ENCODE measurements around the gene GTPBP8.

The GTPBP8 gene

DNA sequence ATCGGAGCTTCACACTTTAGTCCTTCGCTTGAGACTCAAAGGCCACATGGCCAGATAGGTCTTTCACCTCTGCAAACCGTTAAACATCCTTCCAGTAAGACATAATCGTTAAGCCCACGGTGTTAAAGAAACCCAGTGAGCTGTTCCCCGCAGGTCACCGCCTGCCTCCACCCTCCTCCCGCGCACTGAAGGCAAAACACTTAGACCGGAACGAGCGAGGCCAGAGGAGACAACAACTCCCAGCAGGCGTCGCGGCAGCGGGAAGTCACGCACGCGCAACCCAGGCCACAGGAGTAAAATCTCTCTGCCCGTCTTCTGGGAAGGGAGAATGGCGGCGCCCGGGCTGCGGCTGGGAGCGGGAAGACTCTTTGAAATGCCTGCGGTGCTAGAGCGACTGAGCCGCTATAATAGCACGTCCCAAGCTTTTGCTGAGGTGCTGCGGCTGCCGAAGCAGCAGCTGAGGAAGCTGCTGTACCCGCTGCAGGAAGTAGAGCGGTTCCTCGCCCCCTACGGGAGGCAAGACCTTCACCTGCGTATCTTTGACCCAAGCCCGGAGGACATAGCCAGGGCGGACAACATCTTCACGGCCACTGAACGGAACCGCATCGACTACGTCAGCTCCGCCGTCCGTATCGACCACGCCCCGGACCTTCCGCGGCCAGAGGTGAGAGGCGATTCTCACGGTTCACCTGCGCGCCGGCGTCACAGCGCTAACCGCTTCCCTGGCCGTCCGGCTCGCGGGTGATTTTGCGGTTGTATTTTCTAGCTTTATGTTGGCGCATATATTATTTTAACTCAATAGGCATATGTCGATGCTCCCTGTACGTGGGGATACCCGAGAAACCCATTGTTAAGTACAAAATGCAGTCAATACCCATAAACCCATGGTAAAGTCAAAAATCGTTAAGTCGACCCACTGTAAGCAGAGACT lies at the start of gene GTPBP8:
TSS of gene GTPBP8 (plus strand) at position 313 of the 931 bp plus-strand sequence. CDS start at position 329, 16 bp downstream.
- Histone ChIP-seq H3K36me3 (ENCODE audit: control insufficient read depth, insufficient read depth, low read length) (no peaks in the 10 kb centered on the region; the same call in 1 of the 2 replicates), H3K27me3 (replicated peaks; ENCODE audit: control insufficient read depth, insufficient read depth, low read length) (no peaks in the 10 kb centered on the region), H3K4me3 (replicated peaks; ENCODE audit: low read depth, low read length) (peak within 1 kb of the TSS; percentile 75)
- peak; percentile 92 for DNase-seq (ENCODE audit: extremely low read depth, insufficient read length)
- TF ChIP-seq, protein P1, sequence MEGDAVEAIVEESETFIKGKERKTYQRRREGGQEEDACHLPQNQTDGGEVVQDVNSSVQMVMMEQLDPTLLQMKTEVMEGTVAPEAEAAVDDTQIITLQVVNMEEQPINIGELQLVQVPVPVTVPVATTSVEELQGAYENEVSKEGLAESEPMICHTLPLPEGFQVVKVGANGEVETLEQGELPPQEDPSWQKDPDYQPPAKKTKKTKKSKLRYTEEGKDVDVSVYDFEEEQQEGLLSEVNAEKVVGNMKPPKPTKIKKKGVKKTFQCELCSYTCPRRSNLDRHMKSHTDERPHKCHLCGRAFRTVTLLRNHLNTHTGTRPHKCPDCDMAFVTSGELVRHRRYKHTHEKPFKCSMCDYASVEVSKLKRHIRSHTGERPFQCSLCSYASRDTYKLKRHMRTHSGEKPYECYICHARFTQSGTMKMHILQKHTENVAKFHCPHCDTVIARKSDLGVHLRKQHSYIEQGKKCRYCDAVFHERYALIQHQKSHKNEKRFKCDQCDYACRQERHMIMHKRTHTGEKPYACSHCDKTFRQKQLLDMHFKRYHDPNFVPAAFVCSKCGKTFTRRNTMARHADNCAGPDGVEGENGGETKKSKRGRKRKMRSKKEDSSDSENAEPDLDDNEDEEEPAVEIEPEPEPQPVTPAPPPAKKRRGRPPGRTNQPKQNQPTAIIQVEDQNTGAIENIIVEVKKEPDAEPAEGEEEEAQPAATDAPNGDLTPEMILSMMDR (IDR thresholded peaks at IDR 0.05; ENCODE audit: insufficient read depth, low read length, poor library complexity, severe bottlenecking), result peak; percentile 10

DNA sequence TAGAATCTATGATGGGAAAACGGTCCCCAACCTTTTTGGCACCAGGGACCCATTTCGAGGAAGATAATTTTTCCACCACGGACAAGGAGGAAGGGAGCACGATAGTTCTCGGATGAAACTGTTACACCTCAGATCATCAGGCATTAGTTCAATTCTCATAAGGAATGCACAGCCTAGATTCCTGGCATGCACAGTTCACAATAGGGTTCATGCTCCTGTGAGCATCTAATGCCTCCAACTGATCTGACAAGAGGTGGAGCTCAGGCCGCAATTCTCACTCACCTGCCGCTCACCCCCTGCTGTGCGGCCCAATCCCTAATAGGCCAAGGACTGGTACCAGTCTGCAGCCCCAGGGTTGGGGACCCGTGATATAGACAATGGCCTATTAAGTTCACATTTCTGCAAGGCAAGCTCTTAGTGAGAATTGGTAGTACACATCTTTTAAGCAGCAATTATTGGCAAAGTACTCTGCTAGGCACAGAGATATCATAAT lies 42.4 kb upstream of the GTPBP8 start:
- no peaks in the 10 kb centered on the region for H3K36me3 ChIP-seq (ENCODE audit: control insufficient read depth, insufficient read depth, low read length)
- no peak for DNase-seq (ENCODE audit: extremely low read depth, insufficient read length)
- H3K27me3 ChIP-seq (replicated peaks; ENCODE audit: control insufficient read depth, insufficient read depth, low read length), result no peaks in the 10 kb centered on the region
- TF ChIP-seq, protein P1 (IDR thresholded peaks at IDR 0.05; ENCODE audit: insufficient read depth, low read length, poor library complexity, severe bottlenecking), result no peak
- no peak overlapping the region for H3K4me3 ChIP-seq (replicated peaks; ENCODE audit: low read depth, low read length)

DNA sequence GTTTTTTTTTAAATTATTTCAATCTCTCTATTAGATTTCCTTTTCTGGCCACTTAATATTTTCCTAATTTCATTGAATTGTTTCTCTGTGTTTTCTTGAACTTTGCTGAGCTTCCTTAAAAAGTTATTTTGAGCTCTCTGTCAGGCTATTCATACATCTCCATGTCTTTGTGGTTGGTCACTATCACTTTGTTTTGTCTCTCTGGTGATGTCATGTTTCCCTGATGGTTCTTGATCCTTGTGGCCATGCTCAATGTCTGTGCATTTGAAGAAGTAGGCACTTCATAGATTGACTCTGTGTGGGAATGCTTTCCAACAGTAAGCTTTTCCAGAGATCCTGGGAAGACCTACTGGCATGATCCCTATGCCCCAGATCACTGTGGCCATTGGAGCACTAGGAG lies 34.4 kb upstream of the GTPBP8 start:
- TF ChIP-seq, protein P1 (IDR thresholded peaks at IDR 0.05; ENCODE audit: insufficient read depth, low read length, poor library complexity, severe bottlenecking), result no peak
- no peaks in the 10 kb centered on the region for H3K36me3 ChIP-seq (ENCODE audit: control insufficient read depth, insufficient read depth, low read length)
- no peaks in the 10 kb centered on the region for H3K27me3 ChIP-seq (replicated peaks; ENCODE audit: control insufficient read depth, insufficient read depth, low read length)
- no peak overlapping the region for H3K4me3 ChIP-seq (replicated peaks; ENCODE audit: low read depth, low read length)
- DNase-seq (ENCODE audit: extremely low read depth, insufficient read length), result no peak

DNA sequence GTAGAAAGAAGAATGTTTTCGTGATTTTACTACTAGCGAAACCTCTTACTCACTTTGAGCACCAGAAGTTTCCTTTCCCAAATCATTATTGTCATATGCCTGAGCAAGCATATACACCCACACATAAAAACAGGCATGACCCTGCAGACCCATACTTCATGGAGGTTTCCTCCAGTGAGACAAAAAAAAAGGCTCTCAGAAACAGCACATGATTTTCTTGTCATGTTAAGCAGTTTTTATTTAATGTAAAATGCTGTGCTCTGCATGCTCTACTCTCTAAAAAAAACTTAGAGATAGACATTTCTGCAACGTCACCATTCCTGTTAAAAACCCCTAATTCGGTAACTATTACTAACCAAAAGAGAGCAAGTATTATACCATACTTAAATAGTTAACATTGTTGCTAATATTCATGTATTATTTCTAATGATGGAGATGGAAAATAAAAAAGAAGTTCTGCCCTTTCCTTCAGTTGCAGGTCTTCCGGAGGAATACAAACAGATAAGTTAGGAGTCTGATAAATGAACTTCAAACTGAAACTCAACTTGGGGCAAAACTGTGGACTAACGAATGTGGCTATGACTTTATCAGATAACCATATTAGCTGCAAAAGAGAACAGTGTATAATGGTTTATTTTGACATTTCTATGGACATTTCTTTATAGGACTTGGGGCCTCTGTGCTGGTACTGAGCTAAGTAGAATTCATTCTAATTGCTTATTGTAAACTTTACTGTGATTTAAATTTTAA lies 31.8 kb upstream of the GTPBP8 start:
- TF ChIP-seq, protein P1 (IDR thresholded peaks at IDR 0.05; ENCODE audit: insufficient read depth, low read length, poor library complexity, severe bottlenecking), result no peak
- no peaks in the 10 kb centered on the region for H3K36me3 ChIP-seq (ENCODE audit: control insufficient read depth, insufficient read depth, low read length)
- H3K4me3 ChIP-seq (replicated peaks; ENCODE audit: low read depth, low read length), result peak overlapping the region; percentile 19; the same call in 1 of the 2 replicates
- no peaks in the 10 kb centered on the region for H3K27me3 ChIP-seq (replicated peaks; ENCODE audit: control insufficient read depth, insufficient read depth, low read length)
- DNase-seq (ENCODE audit: extremely low read depth, insufficient read length), result no peak

DNA sequence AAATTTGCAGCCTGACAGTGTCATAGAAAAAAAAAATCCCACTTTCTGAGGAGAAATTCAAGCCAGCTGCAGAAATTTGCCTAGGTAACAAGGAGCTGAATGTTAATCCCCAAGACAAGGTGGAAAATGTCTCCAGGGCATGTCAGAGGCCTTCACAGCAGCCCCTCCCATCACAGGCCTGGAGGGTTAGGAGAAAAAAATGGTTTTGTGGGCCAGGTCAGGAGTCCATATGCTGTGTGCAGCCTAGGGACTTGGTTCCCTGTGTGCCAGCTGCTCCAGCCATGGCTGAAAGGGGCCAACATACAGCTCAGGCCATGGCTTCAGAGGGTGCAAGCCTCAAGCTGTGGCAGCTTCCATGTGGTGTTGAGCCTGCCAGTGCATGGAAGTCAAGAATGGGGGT lies 27.1 kb upstream of the GTPBP8 start:
- no peaks in the 10 kb centered on the region for H3K36me3 ChIP-seq (ENCODE audit: control insufficient read depth, insufficient read depth, low read length)
- TF ChIP-seq, protein P1 (IDR thresholded peaks at IDR 0.05; ENCODE audit: insufficient read depth, low read length, poor library complexity, severe bottlenecking), result no peak
- H3K4me3 ChIP-seq (replicated peaks; ENCODE audit: low read depth, low read length), result no peak overlapping the region
- H3K27me3 ChIP-seq (replicated peaks; ENCODE audit: control insufficient read depth, insufficient read depth, low read length), result no peaks in the 10 kb centered on the region
- no peak for DNase-seq (ENCODE audit: extremely low read depth, insufficient read length)

Data from GM06990 (cell line).